LNCAP (cell line): ENCODE measurements around the gene TYRP1.

Experiments used
- CTCF ChIP-seq: fragments of 450-650 bp; IDR thresholded peaks from 2 replicates; pipeline ENCODE4 v1.5.1; 2017; ENCODE audit warnings: mild to moderate bottlenecking

The TYRP1 gene

GRCh38 chr9:12693141-12693540 is at the start of gene TYRP1:
Gene TYRP1 (plus strand): TSS chr9:12693385. CDS start chr9:12693997, 612 bp downstream.
- TF ChIP-seq CTCF: no peak

GRCh38 chr9:12643686-12644085 is 49.5 kb upstream of the TYRP1 start:
- TF ChIP-seq CTCF: no peak

GRCh38 chr9:12648925-12649324 is 44.3 kb upstream of the TYRP1 start:
- no peak for TF ChIP-seq CTCF

- TF ChIP-seq CTCF: no peak
Measured at GRCh38 chr9:12651125-12651524, 42.1 kb upstream of the TYRP1 start.

GRCh38 chr9:12652973-12653372 is 40.2 kb upstream of the TYRP1 start:
- no peak for TF ChIP-seq CTCF

- no peak for TF ChIP-seq CTCF
Measured at GRCh38 chr9:12656803-12657202, 36.4 kb upstream of the TYRP1 start.

- TF ChIP-seq CTCF: no peak
Measured at GRCh38 chr9:12657233-12657632, 36.0 kb upstream of the TYRP1 start.

GRCh38 chr9:12657998-12658397 is 35.2 kb upstream of the TYRP1 start:
- no peak for TF ChIP-seq CTCF
